WTC11 (cell line): ENCODE measurements around the gene VWF. TPM values are rescaled to one million over a fixed set of nuclear protein-coding genes. Genes with fewer than 3 reads are reported as not detected.

ENCODE experiments used
- ATAC-seq: fragments of 200-7000 bp; cut with Tn5 transposase; 2 replicates; pipeline ENCODE4 v1.10.0; 2021; ENCODE audit warnings: mild to moderate bottlenecking, moderate library complexity
- CTCF ChIA-PET: fragments of 300-600 bp; sonication (Branson Sonifier 250); formaldehyde crosslinking; loops from one replicate; lab custom pipeline; 2021; ENCODE audit warnings: antibody characterized with exemption; lab: Charles Lee
- POLR2A ChIA-PET: fragments of 350-600 bp; sonication (Branson Sonifier 250); formaldehyde crosslinking; loops from one replicate; lab custom pipeline; 2021; ENCODE audit warnings: antibody characterized with exemption; lab: Charles Lee
- DNase-seq: peaks from one replicate; pipeline ENCODE4 v3.0.0; 2021; ENCODE audit warnings: low spot score
- H3K27ac Mint-ChIP-seq: 2 replicates; pipeline ENCODE4 v1.8.0; 2021; ENCODE audit warnings: mixed read lengths
- H3K27me3 Mint-ChIP-seq: 2 replicates; pipeline ENCODE4 v1.8.0; 2021; ENCODE audit warnings: low read depth, mild to moderate bottlenecking, moderate library complexity, mixed read lengths
- H3K36me3 Mint-ChIP-seq: 2 replicates; pipeline ENCODE4 v1.8.0; 2021; ENCODE audit warnings: mixed read lengths
- H3K4me1 Mint-ChIP-seq: 2 replicates; pipeline ENCODE4 v1.8.0; 2022; ENCODE audit warnings: mixed read lengths
- H3K4me3 Mint-ChIP-seq: 2 replicates; pipeline ENCODE4 v1.8.0; 2021; ENCODE audit warnings: mild to moderate bottlenecking, moderate library complexity, mixed read lengths
- H3K9me3 Mint-ChIP-seq: 2 replicates; pipeline ENCODE4 v1.8.0; 2021; ENCODE audit warnings: mixed read lengths
- ATF1 ChIP-seq: sonication (generic); formaldehyde crosslinking; IDR thresholded peaks from 2 replicates; pipeline ENCODE4 v1.8.1; 2023; ENCODE audit warnings: mild to moderate bottlenecking, moderate library complexity, missing genetic modification reagents
- CBFB ChIP-seq: sonication (generic); formaldehyde crosslinking; IDR thresholded peaks from 2 replicates; pipeline ENCODE4 v1.8.1; 2022; ENCODE audit warnings: mild to moderate bottlenecking, low read depth, missing genetic modification reagents
- CREM ChIP-seq: sonication (generic); formaldehyde crosslinking; IDR thresholded peaks from 2 replicates; pipeline ENCODE4 v1.8.1; 2022; ENCODE audit warnings: mild to moderate bottlenecking, missing genetic modification reagents, moderate library complexity
- ESRRA ChIP-seq: sonication (generic); formaldehyde crosslinking; IDR thresholded peaks from 2 replicates; pipeline ENCODE4 v1.8.1; 2022; ENCODE audit warnings: mild to moderate bottlenecking, missing genetic modification reagents, borderline replicate concordance
- FOXK1 ChIP-seq: sonication (generic); formaldehyde crosslinking; IDR thresholded peaks from 2 replicates; pipeline ENCODE4 v1.8.0; 2022; ENCODE audit warnings: mild to moderate bottlenecking, moderate library complexity, missing genetic modification reagents
- HMGXB4 ChIP-seq: sonication (generic); formaldehyde crosslinking; IDR thresholded peaks from 2 replicates; pipeline ENCODE4 v1.8.1; 2023; ENCODE audit warnings: mild to moderate bottlenecking, moderate library complexity, missing genetic modification reagents
- MYBL2 ChIP-seq: sonication (generic); formaldehyde crosslinking; IDR thresholded peaks from 2 replicates; pipeline ENCODE4 v1.8.1; 2023; ENCODE audit warnings: mild to moderate bottlenecking, moderate library complexity, missing genetic modification reagents
- PREB ChIP-seq: sonication (generic); formaldehyde crosslinking; IDR thresholded peaks from 2 replicates; pipeline ENCODE4 v1.8.1; 2022; ENCODE audit warnings: mild to moderate bottlenecking, missing genetic modification reagents, moderate library complexity, borderline replicate concordance
- SOX15 ChIP-seq: fragments of 250-450 bp; sonication (Bioruptor Pico); IDR thresholded peaks from 2 replicates; pipeline ENCODE4 v1.9.0; 2021; ENCODE audit warnings: mild to moderate bottlenecking
- SP1 ChIP-seq: sonication (generic); formaldehyde crosslinking; conservative IDR thresholded peaks from 2 replicates; pipeline ENCODE4 v1.8.1; 2022; ENCODE audit warnings: missing genetic modification reagents
- ZBTB21 ChIP-seq: sonication (generic); formaldehyde crosslinking; IDR thresholded peaks from 2 replicates; pipeline ENCODE4 v1.8.1; 2023; ENCODE audit warnings: mild to moderate bottlenecking, missing genetic modification reagents, borderline replicate concordance
- ZBTB43 ChIP-seq: sonication (generic); formaldehyde crosslinking; IDR thresholded peaks from 2 replicates; pipeline ENCODE4 v1.8.1; 2023; ENCODE audit warnings: mild to moderate bottlenecking, missing genetic modification reagents
- ZNF219 ChIP-seq: sonication (generic); formaldehyde crosslinking; IDR thresholded peaks from 2 replicates; pipeline ENCODE4 v1.8.0; 2023; ENCODE audit warnings: missing genetic modification reagents, mild to moderate bottlenecking, borderline replicate concordance
- ZNF232 ChIP-seq: sonication (generic); formaldehyde crosslinking; IDR thresholded peaks from 2 replicates; pipeline ENCODE4 v1.8.0; 2022; ENCODE audit warnings: mild to moderate bottlenecking, missing genetic modification reagents
- ZNF532 ChIP-seq: fragments of 250-450 bp; sonication (Bioruptor Pico); IDR thresholded peaks from 2 replicates; pipeline ENCODE4 v1.9.0; 2021; ENCODE audit warnings: mild to moderate bottlenecking, borderline replicate concordance
- ZSCAN18 ChIP-seq: fragments of 250-450 bp; sonication (Bioruptor Pico); IDR thresholded peaks from 2 replicates; pipeline ENCODE4 v2.1.2; 2022; ENCODE audit warnings: mild to moderate bottlenecking, moderate library complexity
- total RNA-seq: library from RNA; stranded (reverse); gene quantifications from 3 replicates; pipeline ENCODE4 v1.2.3, GENCODE V29; 2021
- TF ChIP-seq, protein P1 (sequence below): sonication (generic); formaldehyde crosslinking; IDR thresholded peaks from 2 replicates; pipeline ENCODE4 v1.8.0; 2022; ENCODE audit warnings: mild to moderate bottlenecking, missing genetic modification reagents
- TF ChIP-seq, protein P2 (sequence below): sonication (generic); formaldehyde crosslinking; IDR thresholded peaks from 2 replicates; pipeline ENCODE4 v1.8.1; 2023; ENCODE audit warnings: mild to moderate bottlenecking, missing genetic modification reagents, moderate library complexity
- TF ChIP-seq, protein P3 (sequence below): sonication (generic); formaldehyde crosslinking; conservative IDR thresholded peaks from 2 replicates; pipeline ENCODE4 v1.8.1; 2022; ENCODE audit warnings: mild to moderate bottlenecking, missing genetic modification reagents

Gene VWF
- total RNA-seq, 1 experiment from 2014 or later = 0.48 TPM

DNA sequence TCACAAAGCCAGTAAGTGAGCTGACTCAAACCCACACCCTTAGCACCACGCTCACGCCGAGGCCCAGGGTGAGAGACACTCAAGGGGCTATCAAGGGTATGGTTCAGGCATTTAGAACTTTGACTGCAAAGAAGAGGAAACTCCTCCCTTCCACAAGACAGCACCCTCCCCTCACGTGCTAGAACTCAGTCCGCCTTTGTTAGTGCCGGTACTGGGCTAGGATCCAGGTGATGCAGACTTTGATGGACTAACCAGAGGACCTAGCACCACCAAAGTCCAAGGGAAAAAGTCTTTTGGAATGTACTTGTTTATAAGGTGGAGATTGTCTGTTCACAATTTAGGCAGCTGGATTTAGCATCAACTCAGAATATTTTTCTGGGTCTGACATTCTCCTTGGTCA is 33.7 kb downstream of the VWF start (continued):
- TF ChIP-seq ZBTB43 (CRISPR knock-in tag) (no peak), ZNF532 (CRISPR knock-in tag) (no peak), PREB (CRISPR knock-in tag) (no peak), ESRRA (no peak), ATF1 (CRISPR knock-in tag) (no peak), SOX15 (CRISPR knock-in tag) (no peak), FOXK1 (CRISPR knock-in tag) (no peak)

- peak overlapping the region; percentile 39; the same call in 1 of the 2 replicates for H3K27ac Mint-ChIP-seq
- ChIA-PET CTCF (interaction anchor here (1.0 to 1.8 kb wide), 7 partner anchors 9 to 344 kb away, joined by 4 to 7 read pairs (median 5); no protein-coding TSS in a partner anchor), POLR2A (no interaction called here)
- peaks cover 47% of the 10 kb centered on the region for H3K4me1 Mint-ChIP-seq
- ATAC-seq (peak; percentile 60), DNase-seq (peak; percentile 23)
- H3K4me3 Mint-ChIP-seq = no peak overlapping the region
- H3K9me3 Mint-ChIP-seq = peaks cover 17% of the 10 kb centered on the region
- H3K27me3 Mint-ChIP-seq = peaks cover 21% of the 10 kb centered on the region
- H3K36me3 Mint-ChIP-seq = peaks cover 2% of the 10 kb centered on the region; the same call in 1 of the 2 replicates
- TF ChIP-seq HMGXB4 (no peak), CREM (CRISPR knock-in tag) (no peak)
- TF ChIP-seq, protein P1, sequence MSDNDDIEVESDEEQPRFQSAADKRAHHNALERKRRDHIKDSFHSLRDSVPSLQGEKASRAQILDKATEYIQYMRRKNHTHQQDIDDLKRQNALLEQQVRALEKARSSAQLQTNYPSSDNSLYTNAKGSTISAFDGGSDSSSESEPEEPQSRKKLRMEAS (CRISPR knock-in tag) = peak; percentile 72
- TF ChIP-seq, protein P2, sequence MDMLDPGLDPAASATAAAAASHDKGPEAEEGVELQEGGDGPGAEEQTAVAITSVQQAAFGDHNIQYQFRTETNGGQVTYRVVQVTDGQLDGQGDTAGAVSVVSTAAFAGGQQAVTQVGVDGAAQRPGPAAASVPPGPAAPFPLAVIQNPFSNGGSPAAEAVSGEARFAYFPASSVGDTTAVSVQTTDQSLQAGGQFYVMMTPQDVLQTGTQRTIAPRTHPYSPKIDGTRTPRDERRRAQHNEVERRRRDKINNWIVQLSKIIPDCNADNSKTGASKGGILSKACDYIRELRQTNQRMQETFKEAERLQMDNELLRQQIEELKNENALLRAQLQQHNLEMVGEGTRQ (CRISPR knock-in tag) = 0 out of 2 replicates have a peak, but pooled peaks have one; percentile 16
Measured at GRCh38 chr12:6088921-6089747, 35.3 kb downstream of the VWF start.

DNA sequence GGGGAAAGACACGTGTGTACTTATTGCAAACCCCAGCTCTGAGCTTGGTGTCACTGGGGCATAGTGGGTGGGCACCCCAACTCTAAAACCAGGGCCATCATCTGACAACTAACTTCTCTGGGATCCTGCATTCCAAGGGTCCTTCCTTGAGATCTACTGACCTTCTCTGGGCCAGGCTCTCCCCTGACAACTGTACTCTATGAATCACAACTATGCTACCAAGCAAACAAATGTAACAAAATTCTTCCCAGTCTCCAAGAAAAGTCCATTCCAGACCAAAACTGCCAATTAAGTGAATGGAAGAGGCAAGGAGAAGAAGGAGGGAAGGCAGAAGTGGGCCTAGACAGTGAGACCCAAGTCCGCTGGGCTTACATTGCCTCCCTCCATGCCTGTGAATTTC is 38.2 kb downstream of the VWF start:
- 0 out of 2 replicates have a peak, but pooled peaks cover 4% of the 10 kb centered on the region for H3K9me3 Mint-ChIP-seq
- no peaks in the 10 kb centered on the region for H3K36me3 Mint-ChIP-seq
- ATAC-seq (no peak), DNase-seq (no peak)
- peaks cover 50% of the 10 kb centered on the region for H3K4me1 Mint-ChIP-seq
- ChIA-PET CTCF (no interaction called here), POLR2A (no interaction called here)
- no peak overlapping the region for H3K4me3 Mint-ChIP-seq
- peaks cover 15% of the 10 kb centered on the region for H3K27me3 Mint-ChIP-seq
- H3K27ac Mint-ChIP-seq = no peak overlapping the region
- TF ChIP-seq ZBTB21 (CRISPR knock-in tag) = no peak
- no peak for TF ChIP-seq ZSCAN18
- TF ChIP-seq, protein P3, sequence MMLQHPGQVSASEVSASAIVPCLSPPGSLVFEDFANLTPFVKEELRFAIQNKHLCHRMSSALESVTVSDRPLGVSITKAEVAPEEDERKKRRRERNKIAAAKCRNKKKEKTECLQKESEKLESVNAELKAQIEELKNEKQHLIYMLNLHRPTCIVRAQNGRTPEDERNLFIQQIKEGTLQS (CRISPR knock-in tag) = no peak
- no peak for TF ChIP-seq ZNF232 (CRISPR knock-in tag)
- TF ChIP-seq MYBL2 (CRISPR knock-in tag) = no peak
- no peak for TF ChIP-seq SP1 (CRISPR knock-in tag)
- no peak for TF ChIP-seq ZNF219 (CRISPR knock-in tag)
- no peak for TF ChIP-seq CBFB (CRISPR knock-in tag)
- TF ChIP-seq ATF1 (CRISPR knock-in tag) = no peak
